GM19193 (cell line): ENCODE measurements around the gene RD3L.

ENCODE experiments used
- POLR2A ChIP-seq: IDR thresholded peaks from 4 replicates; pipeline ENCODE4 v1.6.1; 2011; ENCODE audit not compliant: insufficient read depth, insufficient read length; ENCODE audit errors: extremely low read depth

Gene RD3L

GRCh38 chr14:103935102-103935501 is 7.2 kb downstream of the RD3L start:
- no peak for TF ChIP-seq POLR2A

GRCh38 chr14:103932791-103933490 is 9.4 kb downstream of the RD3L start:
- no peak for TF ChIP-seq POLR2A

- TF ChIP-seq POLR2A, result no peak
These were observed 10.9 kb downstream of the RD3L start for GRCh38 chr14:103931422-103931821.

GRCh38 chr14:103930051-103930604 is 12.2 kb downstream of the RD3L start:
- no peak for TF ChIP-seq POLR2A

- TF ChIP-seq POLR2A, result no peak
These were observed 14.1 kb downstream of the RD3L start, which contains the start of gene TDRD9 for GRCh38 chr14:103928011-103928890. TSS of gene TDRD9 (plus strand) at chr14:103928456. CDS start at chr14:103928510, 54 bp downstream.

GRCh38 chr14:103927566-103927965 is 14.8 kb downstream of the RD3L start:
- no peak for TF ChIP-seq POLR2A

- TF ChIP-seq POLR2A, result no peak
These were observed 17.0 kb downstream of the RD3L start for GRCh38 chr14:103925316-103925715.

- no peak for TF ChIP-seq POLR2A
These were observed 18.5 kb downstream of the RD3L start for GRCh38 chr14:103923863-103924262.

GRCh38 chr14:103920981-103921854 is 21.1 kb downstream of the RD3L start:
- peak; percentile 92 for TF ChIP-seq POLR2A

GRCh38 chr14:103916636-103917262 is 25.6 kb downstream of the RD3L start:
- TF ChIP-seq POLR2A, result no peak

GRCh38 chr14:103915616-103916015 is 26.7 kb downstream of the RD3L start:
- TF ChIP-seq POLR2A, result no peak

- no peak for TF ChIP-seq POLR2A
These were observed 31.3 kb downstream of the RD3L start for GRCh38 chr14:103910984-103911383.

GRCh38 chr14:103910262-103910935 is 31.9 kb downstream of the RD3L start:
- no peak for TF ChIP-seq POLR2A

- TF ChIP-seq POLR2A, result no peak
These were observed 32.6 kb downstream of the RD3L start for GRCh38 chr14:103909531-103910261.

GRCh38 chr14:103908580-103908979 is 33.7 kb downstream of the RD3L start:
- no peak for TF ChIP-seq POLR2A
